IPS-20b (cell line): ENCODE data around the gene PLCL1.

Experiments used
- H3K27ac ChIP-seq: one replicate; pipeline ENCODE4 v1.5.1; 2013; ENCODE audit warnings: low read length
- H3K27me3 ChIP-seq: 2 replicates; pipeline ENCODE4 v1.6.1; 2013; ENCODE audit warnings: mild to moderate bottlenecking, low read length, inconsistent platforms; ENCODE audit not compliant: insufficient read depth
- H3K36me3 ChIP-seq: 2 replicates; pipeline ENCODE4 v1.6.1; 2013; ENCODE audit warnings: low read depth, mild to moderate bottlenecking, inconsistent platforms, low read length, moderate library complexity; ENCODE audit not compliant: insufficient read depth
- H3K4me1 ChIP-seq: 2 replicates; pipeline ENCODE4 v1.6.1; 2013; ENCODE audit warnings: mild to moderate bottlenecking, control low read depth, inconsistent platforms, low read length, moderate library complexity; ENCODE audit not compliant: insufficient read depth
- H3K4me3 ChIP-seq: 2 replicates; pipeline ENCODE4 v1.5.1; 2013; ENCODE audit warnings: mild to moderate bottlenecking, low read length, inconsistent platforms
- H3K9ac ChIP-seq: 2 replicates; pipeline ENCODE4 v1.6.1; 2013; ENCODE audit warnings: low read depth, mild to moderate bottlenecking, inconsistent platforms, low read length, moderate library complexity
- H3K9me3 ChIP-seq: 2 replicates; pipeline ENCODE4 v1.6.1; 2013; ENCODE audit warnings: mild to moderate bottlenecking, low read depth, low read length, inconsistent platforms; ENCODE audit not compliant: insufficient read depth

PLCL1 gene

GRCh38 chr2:197804049-197804757, at the start of gene PLCL1:
TSS of gene PLCL1 (plus strand) at chr2:197804593.
- Histone ChIP-seq H3K27me3 (peaks cover 50% of the 10 kb centered on the region), H3K27ac (no peak within 1 kb of the TSS), H3K9ac (no peak within 1 kb of the TSS), H3K4me1 (no peaks in the 10 kb centered on the region), H3K36me3 (no peaks in the 10 kb centered on the region), H3K9me3 (no peaks in the 10 kb centered on the region), H3K4me3 (peak within 1 kb of the TSS; percentile 62)

GRCh38 chr2:197759013-197759412, 45.4 kb upstream of the PLCL1 start:
- Histone ChIP-seq H3K27me3 (no peaks in the 10 kb centered on the region), H3K9ac (no peak overlapping the region), H3K27ac (no peak overlapping the region), H3K4me1 (no peaks in the 10 kb centered on the region), H3K4me3 (no peak overlapping the region; the same call in 1 of the 2 replicates), H3K36me3 (no peaks in the 10 kb centered on the region), H3K9me3 (peaks cover 7% of the 10 kb centered on the region; the same call in 1 of the 2 replicates)

- H3K4me3 ChIP-seq = no peak overlapping the region
- no peaks in the 10 kb centered on the region for H3K27me3 ChIP-seq
Observed at GRCh38 chr2:197759625-197760292, 44.6 kb upstream of the PLCL1 start.

GRCh38 chr2:197760293-197760657, 44.1 kb upstream of the PLCL1 start:
- Histone ChIP-seq H3K27ac (no peak overlapping the region), H3K9ac (no peak overlapping the region), H3K4me3 (no peak overlapping the region), H3K27me3 (no peaks in the 10 kb centered on the region), H3K36me3 (no peaks in the 10 kb centered on the region), H3K4me1 (no peaks in the 10 kb centered on the region), H3K9me3 (peaks cover 7% of the 10 kb centered on the region; the same call in 1 of the 2 replicates)

More at GRCh38 chr2:197759625-197760292, 44.6 kb upstream of the PLCL1 start:
- H3K9me3 ChIP-seq = peaks cover 7% of the 10 kb centered on the region; the same call in 1 of the 2 replicates
- H3K27ac ChIP-seq = no peak overlapping the region
- H3K4me1 ChIP-seq = no peaks in the 10 kb centered on the region
- no peak overlapping the region for H3K9ac ChIP-seq
- H3K36me3 ChIP-seq = no peaks in the 10 kb centered on the region

- no peak overlapping the region for H3K4me3 ChIP-seq
- no peaks in the 10 kb centered on the region for H3K27me3 ChIP-seq
- H3K9me3 ChIP-seq = no peaks in the 10 kb centered on the region
- no peak overlapping the region for H3K9ac ChIP-seq
- H3K36me3 ChIP-seq = no peaks in the 10 kb centered on the region
- no peaks in the 10 kb centered on the region for H3K4me1 ChIP-seq
- H3K27ac ChIP-seq = no peak overlapping the region
Observed at GRCh38 chr2:197777823-197778407, 26.5 kb upstream of the PLCL1 start.

- no peak overlapping the region for H3K27ac ChIP-seq
- H3K4me1 ChIP-seq = no peaks in the 10 kb centered on the region
- no peak overlapping the region for H3K9ac ChIP-seq
- no peaks in the 10 kb centered on the region for H3K9me3 ChIP-seq
- H3K4me3 ChIP-seq = no peak overlapping the region
- H3K27me3 ChIP-seq = no peaks in the 10 kb centered on the region
- H3K36me3 ChIP-seq = no peaks in the 10 kb centered on the region
Observed at GRCh38 chr2:197779261-197779660, 25.1 kb upstream of the PLCL1 start.

GRCh38 chr2:197782126-197782525, 22.3 kb upstream of the PLCL1 start:
- Histone ChIP-seq H3K27me3 (peaks cover 19% of the 10 kb centered on the region), H3K27ac (no peak overlapping the region), H3K9ac (no peak overlapping the region), H3K4me1 (no peaks in the 10 kb centered on the region), H3K4me3 (no peak overlapping the region), H3K9me3 (no peaks in the 10 kb centered on the region), H3K36me3 (no peaks in the 10 kb centered on the region)

GRCh38 chr2:197784956-197785941, 19.1 kb upstream of the PLCL1 start, which contains the start of gene BOLL:
TSS of gene BOLL (minus strand) at chr2:197785319. CDS start at chr2:197781850, 3,469 bp downstream.
- Histone ChIP-seq H3K4me1 (no peaks in the 10 kb centered on the region), H3K27me3 (peaks cover 32% of the 10 kb centered on the region), H3K27ac (no peak within 1 kb of the TSS), H3K4me3 (peak within 1 kb of the TSS; percentile 64; the same call in 1 of the 2 replicates), H3K9me3 (no peaks in the 10 kb centered on the region), H3K36me3 (no peaks in the 10 kb centered on the region), H3K9ac (no peak within 1 kb of the TSS)

GRCh38 chr2:197786010-197786877, 18.1 kb upstream of the PLCL1 start:
- Histone ChIP-seq H3K27me3 (peaks cover 32% of the 10 kb centered on the region), H3K9ac (no peak overlapping the region), H3K4me3 (peak overlapping the region; percentile 64), H3K27ac (no peak overlapping the region), H3K36me3 (no peaks in the 10 kb centered on the region), H3K9me3 (no peaks in the 10 kb centered on the region), H3K4me1 (no peaks in the 10 kb centered on the region)

- Histone ChIP-seq H3K27ac (no peak overlapping the region), H3K36me3 (no peaks in the 10 kb centered on the region), H3K9ac (no peak overlapping the region), H3K4me1 (no peaks in the 10 kb centered on the region), H3K4me3 (no peak overlapping the region), H3K9me3 (peaks cover 3% of the 10 kb centered on the region; the same call in 1 of the 2 replicates), H3K27me3 (no peaks in the 10 kb centered on the region; the same call in 1 of the 2 replicates)
Observed at GRCh38 chr2:197793456-197793855, 10.9 kb upstream of the PLCL1 start.
